Neutrophil (primary cell): Measurements from ENCODE around the gene SLC4A8.

Source experiments
- H3K27ac ChIP-seq: fragments of 200-600 bp; sonication (generic); 2 replicates; pipeline ENCODE4 v1.5.1; 2016; ENCODE audit warnings: mild to moderate bottlenecking, moderate library complexity
- H3K27me3 ChIP-seq: fragments of 200-600 bp; sonication (generic); 2 replicates; pipeline ENCODE4 v1.6.0; 2016; ENCODE audit warnings: mild to moderate bottlenecking
- H3K36me3 ChIP-seq: fragments of 200-600 bp; sonication (generic); 2 replicates; pipeline ENCODE4 v1.5.1; 2017
- H3K4me1 ChIP-seq, 2 experiments: fragments of 200-600 bp in 1 of 2; sonication (generic) in 1 of 2; 1 replicate in 1 of 2; 2 replicates in 1 of 2; pipeline versions ENCODE4 v1.5.1 to v1.6.1; 2013 to 2016; ENCODE audit warnings: low read depth in 1 of 2, low read length in 1 of 2, mild to moderate bottlenecking in 1 of 2, moderate library complexity in 1 of 2; ENCODE audit not compliant: control insufficient read depth in 1 of 2, insufficient read depth in 1 of 2
- H3K4me3 ChIP-seq, 2 experiments: fragments of 200-600 bp in 1 of 2; sonication (generic) in 1 of 2; 1 replicate in 1 of 2; 2 replicates in 1 of 2; pipeline ENCODE4 v1.5.1; 2013 to 2016; ENCODE audit warnings: low read depth in 1 of 2, low read length in 1 of 2, mild to moderate bottlenecking in 1 of 2, moderate library complexity in 1 of 2
- H3K9me3 ChIP-seq: fragments of 200-600 bp; sonication (generic); 2 replicates; pipeline ENCODE4 v1.5.1; 2016
- TF ChIP-seq, protein P1 (sequence below): fragments of 200-600 bp; sonication (generic); IDR thresholded peaks from 2 replicates; pipeline ENCODE4 v1.5.1; 2016; ENCODE audit warnings: antibody characterized with exemption

Gene SLC4A8

DNA sequence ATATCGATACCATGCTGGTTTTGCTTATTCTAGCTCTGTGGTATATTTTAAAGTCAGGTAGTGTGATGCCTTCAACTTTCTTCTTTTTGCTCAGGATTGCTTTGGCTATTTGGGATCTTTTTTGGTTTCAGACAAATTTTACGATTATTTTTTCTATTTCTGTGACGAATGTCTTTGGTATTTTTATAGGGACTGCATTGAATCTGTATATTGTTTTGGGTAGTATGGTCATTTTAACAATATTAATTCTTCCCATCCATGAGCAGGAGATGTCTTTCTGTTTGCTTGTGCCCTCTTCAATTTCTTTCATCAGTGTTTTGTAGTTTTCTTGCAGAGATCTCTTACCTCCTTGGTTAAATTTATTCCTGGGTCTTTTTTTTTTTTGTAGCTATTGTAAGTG is 10.8 kb upstream of the SLC4A8 start:
- H3K27ac ChIP-seq, result no peak overlapping the region
- H3K4me3 ChIP-seq, result no peak overlapping the region
- H3K36me3 ChIP-seq, result no peaks in the 10 kb centered on the region
- no peaks in the 10 kb centered on the region for H3K9me3 ChIP-seq
- TF ChIP-seq, protein P1, sequence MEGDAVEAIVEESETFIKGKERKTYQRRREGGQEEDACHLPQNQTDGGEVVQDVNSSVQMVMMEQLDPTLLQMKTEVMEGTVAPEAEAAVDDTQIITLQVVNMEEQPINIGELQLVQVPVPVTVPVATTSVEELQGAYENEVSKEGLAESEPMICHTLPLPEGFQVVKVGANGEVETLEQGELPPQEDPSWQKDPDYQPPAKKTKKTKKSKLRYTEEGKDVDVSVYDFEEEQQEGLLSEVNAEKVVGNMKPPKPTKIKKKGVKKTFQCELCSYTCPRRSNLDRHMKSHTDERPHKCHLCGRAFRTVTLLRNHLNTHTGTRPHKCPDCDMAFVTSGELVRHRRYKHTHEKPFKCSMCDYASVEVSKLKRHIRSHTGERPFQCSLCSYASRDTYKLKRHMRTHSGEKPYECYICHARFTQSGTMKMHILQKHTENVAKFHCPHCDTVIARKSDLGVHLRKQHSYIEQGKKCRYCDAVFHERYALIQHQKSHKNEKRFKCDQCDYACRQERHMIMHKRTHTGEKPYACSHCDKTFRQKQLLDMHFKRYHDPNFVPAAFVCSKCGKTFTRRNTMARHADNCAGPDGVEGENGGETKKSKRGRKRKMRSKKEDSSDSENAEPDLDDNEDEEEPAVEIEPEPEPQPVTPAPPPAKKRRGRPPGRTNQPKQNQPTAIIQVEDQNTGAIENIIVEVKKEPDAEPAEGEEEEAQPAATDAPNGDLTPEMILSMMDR, result no peak
- H3K4me1 ChIP-seq, result no peaks in the 10 kb centered on the region
- H3K27me3 ChIP-seq, result no peaks in the 10 kb centered on the region

DNA sequence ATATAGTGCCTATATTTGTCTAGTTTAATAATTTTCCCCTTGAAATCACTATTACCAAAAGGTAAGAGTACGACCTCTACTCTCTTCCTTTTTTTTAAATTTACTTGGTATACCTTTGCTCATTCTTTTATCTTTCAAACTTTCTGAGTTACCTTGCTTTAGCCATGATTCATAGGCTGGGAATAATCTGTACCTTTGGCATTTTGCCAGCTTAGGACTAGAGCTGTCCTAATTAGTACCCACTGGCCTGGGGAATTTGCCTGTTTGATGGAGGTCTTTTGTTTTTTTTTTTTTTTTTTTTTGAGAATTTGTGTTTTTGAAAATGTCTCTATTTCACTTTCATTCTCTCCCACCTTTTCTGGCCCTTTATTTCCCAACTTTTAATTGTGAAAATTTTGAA is 8.7 kb upstream of the SLC4A8 start:
- H3K27me3 ChIP-seq, result peaks cover 5% of the 10 kb centered on the region
- TF ChIP-seq, protein P1, result no peak
- no peak overlapping the region for H3K27ac ChIP-seq
- no peaks in the 10 kb centered on the region for H3K9me3 ChIP-seq
- H3K36me3 ChIP-seq, result no peaks in the 10 kb centered on the region
- no peaks in the 10 kb centered on the region for H3K4me1 ChIP-seq
- H3K4me3 ChIP-seq, result no peak overlapping the region

DNA sequence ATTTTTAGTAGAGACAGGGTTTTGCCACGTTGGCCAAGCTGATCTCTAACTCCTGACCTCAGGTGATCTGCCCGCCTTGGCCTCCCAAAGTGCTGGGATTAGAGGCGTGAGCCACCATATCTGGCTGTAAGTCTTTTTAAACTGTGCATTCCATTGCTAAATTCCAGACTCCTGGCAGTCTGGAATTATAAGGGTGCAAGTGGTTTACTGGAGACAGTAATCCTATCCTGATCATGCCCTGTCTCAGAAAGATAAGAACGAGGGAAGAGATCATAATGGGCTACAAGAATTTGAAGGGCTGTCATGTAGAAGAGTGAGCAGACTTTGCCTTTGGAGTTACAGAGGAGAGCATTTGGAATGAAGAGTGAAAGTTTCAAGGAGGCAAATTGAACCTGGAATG is 6.8 kb upstream of the SLC4A8 start:
- no peaks in the 10 kb centered on the region for H3K9me3 ChIP-seq
- no peak overlapping the region for H3K4me3 ChIP-seq
- H3K36me3 ChIP-seq, result no peaks in the 10 kb centered on the region
- H3K27ac ChIP-seq, result no peak overlapping the region
- no peaks in the 10 kb centered on the region for H3K4me1 ChIP-seq
- H3K27me3 ChIP-seq, result peaks cover 12% of the 10 kb centered on the region
- TF ChIP-seq, protein P1, result no peak

- TF ChIP-seq, protein P1, result no peak
- H3K9me3 ChIP-seq, result no peaks in the 10 kb centered on the region
- no peak overlapping the region for H3K27ac ChIP-seq
- no peak overlapping the region for H3K4me3 ChIP-seq
- no peaks in the 10 kb centered on the region for H3K36me3 ChIP-seq
- H3K27me3 ChIP-seq, result peaks cover 30% of the 10 kb centered on the region
- H3K4me1 ChIP-seq, result peaks cover 0 to 3% of the 10 kb centered on the region in 2 experiments
Measured at GRCh38 chr12:51419425-51420193, 5.0 kb upstream of the SLC4A8 start.

- H3K27me3 ChIP-seq, result peaks cover 47% of the 10 kb centered on the region
- H3K4me1 ChIP-seq, result peaks cover 0 to 8% of the 10 kb centered on the region in 2 experiments
- TF ChIP-seq, protein P1, result no peak
- no peaks in the 10 kb centered on the region for H3K36me3 ChIP-seq
- H3K4me3 ChIP-seq, result no peak overlapping the region
- no peaks in the 10 kb centered on the region for H3K9me3 ChIP-seq
- H3K27ac ChIP-seq, result no peak overlapping the region
Measured at GRCh38 chr12:51421266-51421884, 3.3 kb upstream of the SLC4A8 start.
